Measurements from ENCODE around the gene EFNA1. TPM values are rescaled to one million over a fixed set of nuclear protein-coding genes. Genes with fewer than 3 reads are reported as not detected.
A peak's percentile ranks its signal among the peaks of the same experiment; 100 is the strongest.
"Not testable (repeated sequence)": the region's sequence is repeated elsewhere in the genome, so short reads cannot be mapped to it uniquely, and the experiment has no call there.

The EFNA1 gene
- total and polyA plus RNA-seq, 10 donors, result 3.7 to 19.4 (median 9.1) TPM

- Histone ChIP-seq H3K4me1 (peaks cover 0 to 9% (median 5%) of the 10 kb centered on the region in 6 donors), H3K27me3 (replicated peaks in 1 of 7) (peaks cover 0 to 6% (median 0%) of the 10 kb centered on the region in 7 donors), H3K27ac (no peak overlapping the region), H3K36me3 (no peaks in the 10 kb centered on the region), H3K9me3 (no peaks in the 10 kb centered on the region), H3K4me3 (no peak overlapping the region)
- no peak for DNase-seq
- intact Hi-C loops (cut with DNase I; ENCODE audit: low total_unique reads), result no loop called here
- no peak for TF ChIP-seq POLR2A (IDR thresholded peaks at IDR 0.05)
- TF ChIP-seq CTCF (IDR thresholded peaks at IDR 0.05 in 8 of 11, conservative IDR thresholded peaks at IDR 0.05 in 3 of 11), result no peak
- TF ChIP-seq POLR2AphosphoS5 (IDR thresholded peaks at IDR 0.05), result no peak
- 81 to 98% (median 91%) methylated on average over 3 of the region's 3 CpGs for WGBS, 5 donors
Measured at GRCh38 chr1:155145491-155145890, 17.8 kb downstream of the EFNA1 start.

- H3K4me1 ChIP-seq; intact Hi-C loops (cut with DNase I; ENCODE audit: low total_unique reads): not testable (repeated sequence)
- WGBS, 5 donors, result 72 to 87% (median 77%) methylated on average over 3 of the region's 3 CpGs
Measured at GRCh38 chr1:155155996-155156643, 28.4 kb downstream of the EFNA1 start.

GRCh38 chr1:155158991-155159390 is 31.3 kb downstream of the EFNA1 start:
- Histone ChIP-seq H3K36me3 (no peaks in the 10 kb centered on the region), H3K4me1 (no peaks in the 10 kb centered on the region), H3K27me3 (replicated peaks in 1 of 7) (no peaks in the 10 kb centered on the region), H3K27ac (no peak overlapping the region), H3K4me3 (no peak overlapping the region), H3K9me3 (no peaks in the 10 kb centered on the region)
- intact Hi-C loops (cut with DNase I; ENCODE audit: low total_unique reads), result no loop called here
- 72 to 96% (median 87%) methylated on average over 1 of the region's 1 CpG for WGBS, 5 donors
- DNase-seq, result no peak
- TF ChIP-seq POLR2A (IDR thresholded peaks at IDR 0.05) (no peak), POLR2AphosphoS5 (IDR thresholded peaks at IDR 0.05) (no peak), CTCF (IDR thresholded peaks at IDR 0.05 in 8 of 11, conservative IDR thresholded peaks at IDR 0.05 in 3 of 11) (no peak)

More at GRCh38 chr1:155155996-155156643, 28.4 kb downstream of the EFNA1 start:
- not testable (repeated sequence) for DNase-seq; H3K9me3 ChIP-seq; H3K36me3 ChIP-seq; H3K4me3 ChIP-seq; H3K27me3 ChIP-seq (replicated peaks in 1 of 7); H3K27ac ChIP-seq

GRCh38 chr1:155160128-155160527 is 32.5 kb downstream of the EFNA1 start:
- H3K36me3 ChIP-seq, result no peaks in the 10 kb centered on the region
- H3K4me3 ChIP-seq, result no peak overlapping the region
- H3K27ac ChIP-seq, result no peak overlapping the region
- H3K4me1 ChIP-seq, result no peaks in the 10 kb centered on the region
- H3K27me3 ChIP-seq (replicated peaks in 1 of 7), result no peaks in the 10 kb centered on the region
- intact Hi-C loops (cut with DNase I; ENCODE audit: low total_unique reads), result no loop called here
- H3K9me3 ChIP-seq, result peaks cover 0 to 8% (median 0%) of the 10 kb centered on the region in 8 donors
- 63 to 76% (median 68%) methylated on average over 8 of the region's 8 CpGs for WGBS, 5 donors
- TF ChIP-seq CTCF (IDR thresholded peaks at IDR 0.05 in 8 of 11, conservative IDR thresholded peaks at IDR 0.05 in 3 of 11), result no peak
- no peak for TF ChIP-seq POLR2A (IDR thresholded peaks at IDR 0.05)
- TF ChIP-seq POLR2AphosphoS5 (IDR thresholded peaks at IDR 0.05), result no peak
- DNase-seq, result peak; percentile 32

GRCh38 chr1:155162631-155163030 is 35.0 kb downstream of the EFNA1 start:
- peak; percentile 41 for DNase-seq
- H3K36me3 ChIP-seq; H3K9me3 ChIP-seq; H3K27ac ChIP-seq; intact Hi-C loops (cut with DNase I; ENCODE audit: low total_unique reads); H3K27me3 ChIP-seq (replicated peaks in 1 of 7); H3K4me3 ChIP-seq: not testable (repeated sequence)
- 91 to 98% (median 96%) methylated on average over 6 of the region's 6 CpGs for WGBS, 5 donors
- H3K4me1 ChIP-seq, result peaks cover 10 to 21% (median 18%) of the 10 kb centered on the region in 6 donors

- intact Hi-C loops (cut with DNase I; ENCODE audit: low total_unique reads); DNase-seq; H3K27ac ChIP-seq; H3K9me3 ChIP-seq; H3K36me3 ChIP-seq; H3K27me3 ChIP-seq (replicated peaks in 1 of 7); H3K4me3 ChIP-seq: not testable (repeated sequence)
- H3K4me1 ChIP-seq, result peaks cover 14 to 30% (median 23%) of the 10 kb centered on the region in 6 donors
- WGBS, 5 donors, result 93 to 100% (median 94%) methylated on average over 4 of the region's 4 CpGs
Measured at GRCh38 chr1:155163785-155164184, 36.1 kb downstream of the EFNA1 start.

GRCh38 chr1:155164625-155165024 is 36.9 kb downstream of the EFNA1 start:
- H3K9me3 ChIP-seq; H3K27me3 ChIP-seq (replicated peaks in 1 of 7); H3K27ac ChIP-seq; H3K4me3 ChIP-seq; intact Hi-C loops (cut with DNase I; ENCODE audit: low total_unique reads): not testable (repeated sequence)
- WGBS, 5 donors, result 90 to 95% (median 93%) methylated on average over 11 of the region's 11 CpGs
- Histone ChIP-seq H3K4me1 (peaks cover 14 to 30% (median 23%) of the 10 kb centered on the region in 6 donors), H3K36me3 (peaks cover 0 to 12% (median 9%) of the 10 kb centered on the region in 6 donors)
- peak; percentile 32 for DNase-seq
